ENCODE results near the gene ANKK1. TPM values are rescaled to one million over a fixed set of nuclear protein-coding genes. Genes with fewer than 3 reads are reported as not detected.

The ANKK1 gene
- total RNA-seq (2022) (0.56 and 0.90 TPM in 2 replicates), Bru-seq, nascent RNA (percentile 30 among the genes with signal in this experiment), BruChase-seq, experiment 1, labeled RNA remaining after a 6-hour chase (percentile 36 among the genes with signal in this experiment), BruChase-seq, experiment 2, labeled RNA remaining after a 2-hour chase (percentile 33 among the genes with signal in this experiment)
- long read RNA-seq = 0 reads

- Mint-ChIP-seq H3K27me3 (ENCODE audit: unreplicated experiment) (no peaks in the 10 kb centered on the region), H3K9me3 (ENCODE audit: low read depth, unreplicated experiment) (no peaks in the 10 kb centered on the region), H3K4me3 (ENCODE audit: low read depth, unreplicated experiment) (no peak within 1 kb of the TSS), H3K27ac (ENCODE audit: unreplicated experiment) (no peak within 1 kb of the TSS), H3K36me3 (ENCODE audit: insufficient read depth, unreplicated experiment) (no peaks in the 10 kb centered on the region), H3K4me1 (ENCODE audit: low read depth, unreplicated experiment) (no peaks in the 10 kb centered on the region)
- CTCF ChIA-PET = no interaction called here
- no TSS peak for BruUV-seq (replicated peaks)
- TF ChIP-seq CTCF (IDR thresholded peaks at IDR 0.05; ENCODE audit: unreplicated experiment) = no peak
- DNase-seq = peak; percentile 31
- intact Hi-C loops (cut with micrococcal nuclease; ENCODE audit: unreplicated experiment) = no loop called here
Observed at GRCh38 chr11:113387605-113388211, at the start of gene ANKK1. TSS of gene ANKK1 (plus strand) at chr11:113387779. CDS start at chr11:113387885, 106 bp downstream.

- no peak for DNase-seq
- Mint-ChIP-seq H3K36me3 (ENCODE audit: insufficient read depth, unreplicated experiment) (peaks cover 11% of the 10 kb centered on the region), H3K9me3 (ENCODE audit: low read depth, unreplicated experiment) (no peaks in the 10 kb centered on the region), H3K4me1 (ENCODE audit: low read depth, unreplicated experiment) (no peaks in the 10 kb centered on the region), H3K4me3 (ENCODE audit: low read depth, unreplicated experiment) (no peak overlapping the region), H3K27me3 (ENCODE audit: unreplicated experiment) (no peaks in the 10 kb centered on the region), H3K27ac (ENCODE audit: unreplicated experiment) (no peak overlapping the region)
- intact Hi-C loops (cut with micrococcal nuclease; ENCODE audit: unreplicated experiment) = no loop called here
- CTCF ChIA-PET = no interaction called here
- no peak for TF ChIP-seq CTCF (IDR thresholded peaks at IDR 0.05; ENCODE audit: unreplicated experiment)
- BruUV-seq (replicated peaks) = no TSS peak
Observed at GRCh38 chr11:113338730-113339129, 48.8 kb upstream of the ANKK1 start.

- intact Hi-C loops (cut with micrococcal nuclease; ENCODE audit: unreplicated experiment) = no loop called here
- no TSS peak for BruUV-seq (replicated peaks)
- Mint-ChIP-seq H3K4me3 (ENCODE audit: low read depth, unreplicated experiment) (no peak overlapping the region), H3K4me1 (ENCODE audit: low read depth, unreplicated experiment) (no peaks in the 10 kb centered on the region), H3K27ac (ENCODE audit: unreplicated experiment) (no peak overlapping the region), H3K9me3 (ENCODE audit: low read depth, unreplicated experiment) (no peaks in the 10 kb centered on the region), H3K27me3 (ENCODE audit: unreplicated experiment) (no peaks in the 10 kb centered on the region), H3K36me3 (ENCODE audit: insufficient read depth, unreplicated experiment) (peaks cover 5% of the 10 kb centered on the region)
- no peak for DNase-seq
- CTCF ChIA-PET = no interaction called here
- no peak for TF ChIP-seq CTCF (IDR thresholded peaks at IDR 0.05; ENCODE audit: unreplicated experiment)
Observed at GRCh38 chr11:113339929-113340589, 47.5 kb upstream of the ANKK1 start.

DNA sequence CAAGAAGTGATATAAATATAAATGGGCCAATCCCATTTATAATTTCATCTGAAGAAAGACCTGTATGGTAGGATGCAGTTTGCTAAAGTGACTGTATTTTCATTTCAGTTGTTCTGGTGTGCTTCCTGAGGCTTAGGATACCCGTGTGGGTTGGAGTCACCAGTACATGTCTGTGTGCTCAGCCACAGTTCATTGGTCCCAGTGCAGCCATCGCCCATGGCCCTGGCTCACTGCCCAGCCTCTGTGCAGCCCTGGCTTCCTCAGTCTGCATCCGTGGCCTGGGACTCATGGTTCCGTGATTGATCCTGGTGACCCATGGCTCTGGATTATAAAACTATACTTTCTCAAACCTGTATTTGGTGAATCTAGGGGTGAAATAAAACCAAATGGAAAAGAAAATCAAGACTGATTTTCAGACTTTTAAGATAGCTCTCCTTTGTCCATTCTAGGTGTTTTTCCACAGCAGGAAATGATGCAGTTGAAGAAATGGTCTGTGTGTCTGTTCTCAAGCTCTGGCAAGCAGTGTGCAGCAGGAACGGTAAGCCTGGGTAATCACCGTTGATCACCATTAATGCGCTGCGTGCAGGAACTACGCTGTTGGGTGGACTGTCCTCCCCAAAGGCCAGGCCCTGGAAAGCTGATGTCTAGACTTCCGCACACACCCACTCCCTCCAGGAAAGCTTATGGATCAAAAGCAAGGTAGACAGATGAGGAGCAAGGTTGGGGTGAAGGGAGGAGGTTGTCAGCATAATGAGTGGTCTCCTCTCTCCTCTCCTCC, 46.0 kb upstream of the ANKK1 start:
- Mint-ChIP-seq H3K9me3 (ENCODE audit: low read depth, unreplicated experiment) (no peaks in the 10 kb centered on the region), H3K27ac (ENCODE audit: unreplicated experiment) (no peak overlapping the region), H3K27me3 (ENCODE audit: unreplicated experiment) (no peaks in the 10 kb centered on the region), H3K36me3 (ENCODE audit: insufficient read depth, unreplicated experiment) (peaks cover 5% of the 10 kb centered on the region), H3K4me1 (ENCODE audit: low read depth, unreplicated experiment) (no peaks in the 10 kb centered on the region), H3K4me3 (ENCODE audit: low read depth, unreplicated experiment) (no peak overlapping the region)
- no peak for DNase-seq
- no peak for TF ChIP-seq CTCF (IDR thresholded peaks at IDR 0.05; ENCODE audit: unreplicated experiment)
- CTCF ChIA-PET = no interaction called here
- intact Hi-C loops (cut with micrococcal nuclease; ENCODE audit: unreplicated experiment) = no loop called here
- BruUV-seq (replicated peaks) = no TSS peak
